Measurements from ENCODE around the gene IRS1.

DNA sequence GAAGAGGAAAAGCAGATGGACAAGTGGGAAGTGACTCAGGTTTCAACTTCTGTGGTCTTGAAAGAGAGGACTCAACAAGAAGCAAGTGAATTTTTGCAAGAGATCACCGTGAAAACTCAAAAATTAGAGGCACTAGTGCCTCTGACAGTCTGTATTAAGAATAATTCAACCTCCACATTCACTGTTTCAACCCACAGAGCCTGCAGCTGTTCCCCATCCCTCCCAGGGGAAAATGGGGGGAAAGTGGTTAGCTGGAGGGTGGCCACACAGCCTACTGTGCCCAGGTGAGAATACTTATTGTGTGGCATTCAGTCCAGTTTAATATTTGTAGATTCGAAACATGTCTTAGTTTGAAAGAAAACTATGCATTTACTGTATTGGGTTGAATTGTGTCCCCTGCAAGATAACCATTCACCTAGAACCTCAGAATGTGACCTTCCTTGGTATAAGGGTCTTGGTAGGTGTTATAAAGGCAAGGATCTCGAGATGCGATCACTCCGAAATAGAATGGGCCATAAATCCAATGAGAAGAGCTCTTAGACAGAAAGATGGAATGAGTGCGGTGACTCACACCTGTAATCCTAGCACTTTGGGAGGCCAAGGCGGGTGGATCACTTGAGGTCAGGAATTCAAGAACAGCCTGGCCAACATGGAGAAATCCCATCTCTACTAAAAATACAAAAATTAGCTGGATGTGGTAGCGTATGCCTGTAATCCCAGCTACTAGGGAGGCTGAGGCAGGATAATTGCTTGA, 94.3 kb downstream of the IRS1 start:
- TF ChIP-seq CTCF (IDR thresholded peaks at IDR 0.05) (no peak), POLR2A (IDR thresholded peaks at IDR 0.05; ENCODE audit: low read length) (no peak), EP300 (IDR thresholded peaks at IDR 0.05) (no peak), MAX (IDR thresholded peaks at IDR 0.05) (no peak), EHMT2 (IDR thresholded peaks at IDR 0.05; ENCODE audit: low read depth) (no peak)
